PC-9 (cell line): Measurements from ENCODE around the gene ASCL2.

Experiments
- EZH2 ChIP-seq: fragments of 200-600 bp; sonication (generic); IDR thresholded peaks from 2 replicates; pipeline ENCODE4 v1.8.0; 2017; ENCODE audit warnings: antibody characterized with exemption, low read depth
- TF ChIP-seq, protein P1 (sequence below): fragments of 200-600 bp; sonication (generic); conservative IDR thresholded peaks from 2 replicates; pipeline ENCODE4 v1.6.1; 2017; ENCODE audit warnings: mixed run types, antibody characterized with exemption, mild to moderate bottlenecking, moderate library complexity

DNA sequence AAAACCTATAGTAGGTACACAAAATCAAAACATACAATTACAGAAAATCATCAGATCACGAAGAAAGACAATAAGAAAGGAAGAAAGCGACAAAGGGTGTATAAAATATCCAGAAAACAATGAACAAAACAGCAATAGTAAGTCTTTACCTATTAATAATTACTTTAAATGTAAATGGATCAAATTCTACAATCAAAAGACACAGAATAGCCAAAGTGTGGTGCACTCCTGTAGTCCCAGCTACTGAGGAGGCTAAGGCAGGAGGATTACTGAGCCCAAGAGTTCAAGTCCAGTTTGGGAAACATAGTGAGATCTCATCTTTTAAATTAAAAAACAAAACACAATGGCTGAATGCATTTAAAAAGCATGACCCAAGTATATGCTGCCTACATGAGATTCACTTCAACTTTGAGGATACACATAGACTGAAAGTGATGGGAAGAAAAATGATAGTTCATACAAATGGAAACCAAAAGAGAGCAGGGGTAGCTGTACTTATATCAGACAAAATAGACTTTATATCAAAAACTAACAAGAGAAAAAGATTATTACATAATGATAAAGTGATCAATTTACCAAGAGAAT, 40.6 kb downstream of the ASCL2 start:
- TF ChIP-seq, protein P1, sequence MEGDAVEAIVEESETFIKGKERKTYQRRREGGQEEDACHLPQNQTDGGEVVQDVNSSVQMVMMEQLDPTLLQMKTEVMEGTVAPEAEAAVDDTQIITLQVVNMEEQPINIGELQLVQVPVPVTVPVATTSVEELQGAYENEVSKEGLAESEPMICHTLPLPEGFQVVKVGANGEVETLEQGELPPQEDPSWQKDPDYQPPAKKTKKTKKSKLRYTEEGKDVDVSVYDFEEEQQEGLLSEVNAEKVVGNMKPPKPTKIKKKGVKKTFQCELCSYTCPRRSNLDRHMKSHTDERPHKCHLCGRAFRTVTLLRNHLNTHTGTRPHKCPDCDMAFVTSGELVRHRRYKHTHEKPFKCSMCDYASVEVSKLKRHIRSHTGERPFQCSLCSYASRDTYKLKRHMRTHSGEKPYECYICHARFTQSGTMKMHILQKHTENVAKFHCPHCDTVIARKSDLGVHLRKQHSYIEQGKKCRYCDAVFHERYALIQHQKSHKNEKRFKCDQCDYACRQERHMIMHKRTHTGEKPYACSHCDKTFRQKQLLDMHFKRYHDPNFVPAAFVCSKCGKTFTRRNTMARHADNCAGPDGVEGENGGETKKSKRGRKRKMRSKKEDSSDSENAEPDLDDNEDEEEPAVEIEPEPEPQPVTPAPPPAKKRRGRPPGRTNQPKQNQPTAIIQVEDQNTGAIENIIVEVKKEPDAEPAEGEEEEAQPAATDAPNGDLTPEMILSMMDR, result no peak
- TF ChIP-seq EZH2, result no peak
